NOMO-1 (cell line): ENCODE results near the gene HPCA.

Experiments
- DNase-seq, 2 experiments: peaks; one replicate each; lab custom pipeline; 2025; ENCODE audit not compliant: unreplicated experiment in 2 of 2; lab: John Stamatoyannopoulos, UW

The HPCA gene

DNA sequence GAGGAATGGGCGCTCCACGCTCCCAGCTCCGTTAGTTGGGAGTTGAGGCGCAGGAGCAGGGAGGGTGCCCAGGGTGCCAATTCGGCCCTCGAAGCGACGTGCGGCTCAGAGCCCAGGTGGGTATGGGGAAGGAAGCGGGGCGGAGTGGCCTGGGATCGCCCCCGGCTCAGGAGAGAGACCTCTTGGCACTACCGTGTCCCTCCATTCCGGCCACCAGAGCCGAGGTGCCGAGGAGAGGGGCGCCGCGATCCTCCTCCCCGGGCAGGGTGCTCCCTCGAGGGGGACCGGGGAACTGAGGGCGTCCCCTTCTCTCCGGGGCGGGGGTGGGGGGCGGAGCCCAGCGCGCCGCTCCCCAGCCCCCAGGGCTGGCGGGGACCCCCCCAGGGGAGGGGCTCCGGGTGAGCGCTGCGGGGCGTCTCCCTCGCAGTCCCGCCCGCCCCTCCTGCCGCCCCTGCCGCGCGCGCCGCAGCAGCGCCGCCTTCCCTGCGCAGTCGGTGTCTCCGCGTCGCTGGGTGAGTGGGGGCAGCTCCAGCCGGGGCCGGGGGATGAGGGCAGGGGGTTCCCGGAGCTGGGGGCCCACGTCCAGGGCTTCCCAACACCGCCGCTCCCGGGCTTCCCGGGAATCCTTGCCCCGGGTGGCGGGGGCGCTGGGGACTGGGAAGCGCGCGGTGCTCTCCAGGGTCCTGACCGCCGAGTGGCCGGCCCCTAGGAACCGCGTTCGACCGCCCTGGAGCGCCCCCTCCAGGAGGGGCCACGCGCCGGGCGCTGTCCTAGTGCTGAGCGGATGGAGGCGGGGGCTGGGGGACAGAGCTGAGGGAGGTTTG lies at the start of gene HPCA:
Gene HPCA (plus strand): TSS at position 488 of the 824 bp plus-strand sequence. CDS start 2,408 bp downstream, outside the sequence.
- peak; percentile 33 to 67 for DNase-seq

DNA sequence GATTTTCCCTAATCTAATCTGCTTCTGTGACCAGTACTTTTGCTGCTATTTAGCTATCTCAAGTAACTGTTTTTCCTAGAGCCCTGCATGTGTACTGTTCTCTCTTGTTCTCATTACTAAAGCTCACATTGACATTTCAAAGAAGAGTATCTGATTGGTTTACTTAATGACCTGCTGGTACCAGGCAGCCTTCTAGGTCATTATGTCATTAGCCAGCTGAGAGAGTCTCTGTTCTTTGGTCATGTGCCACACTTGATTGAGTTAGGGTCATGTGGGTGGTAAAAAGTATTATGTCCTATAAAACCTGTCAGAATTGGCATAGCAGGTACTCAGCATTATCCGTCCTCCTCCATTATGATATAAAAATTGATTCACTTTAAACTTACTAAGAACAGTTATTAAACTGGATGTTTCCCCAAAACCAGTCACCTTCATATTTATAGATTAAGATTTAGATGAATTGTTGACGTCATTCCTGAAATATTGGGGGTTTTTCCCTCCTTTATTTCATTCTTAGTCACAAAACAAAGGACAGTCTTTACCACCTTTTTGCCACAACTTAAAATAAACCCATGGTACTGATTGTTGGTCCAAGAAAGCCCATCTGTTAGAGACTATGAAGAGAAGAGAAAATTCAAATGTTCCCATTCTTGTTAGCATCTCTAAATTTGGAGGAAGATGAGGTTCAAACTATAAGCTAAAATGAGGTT lies 37.8 kb upstream of the HPCA start:
- no peak for DNase-seq

DNA sequence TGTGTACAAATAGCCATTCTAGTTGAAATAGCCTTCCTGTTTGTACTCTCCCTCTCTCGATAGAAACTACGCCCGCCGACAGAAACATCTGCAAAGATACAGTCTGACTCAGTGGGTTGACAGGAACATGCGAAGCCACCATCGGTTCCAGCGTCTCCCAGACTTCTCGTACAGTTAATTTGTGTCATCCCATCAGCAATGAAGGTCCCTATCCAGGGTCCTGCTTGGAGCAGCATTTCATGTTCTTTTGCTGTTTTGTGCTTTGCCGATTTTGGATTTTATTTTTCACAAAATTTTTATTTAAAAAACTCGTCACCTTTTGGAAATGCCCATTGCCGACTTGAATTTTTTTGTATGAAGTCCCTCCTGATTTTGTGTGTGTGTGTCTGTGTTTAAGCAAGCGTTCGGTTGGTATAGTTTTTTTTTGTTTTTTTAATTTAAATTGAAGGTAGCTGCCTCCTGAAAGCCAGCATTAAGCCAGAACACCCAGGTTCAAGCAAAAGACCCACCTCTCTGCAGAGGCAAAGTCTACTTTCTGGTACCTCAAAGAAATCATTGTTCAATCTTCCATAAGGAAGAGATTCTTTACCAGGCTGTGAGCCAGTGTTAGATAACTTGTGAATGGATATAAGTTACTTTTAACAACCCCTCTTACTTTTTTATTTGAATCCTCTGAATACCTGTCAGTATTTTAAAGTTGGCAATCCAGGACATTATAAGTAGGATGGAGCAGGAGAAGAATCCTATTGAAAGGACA lies 30.3 kb upstream of the HPCA start:
- DNase-seq: no peak

DNA sequence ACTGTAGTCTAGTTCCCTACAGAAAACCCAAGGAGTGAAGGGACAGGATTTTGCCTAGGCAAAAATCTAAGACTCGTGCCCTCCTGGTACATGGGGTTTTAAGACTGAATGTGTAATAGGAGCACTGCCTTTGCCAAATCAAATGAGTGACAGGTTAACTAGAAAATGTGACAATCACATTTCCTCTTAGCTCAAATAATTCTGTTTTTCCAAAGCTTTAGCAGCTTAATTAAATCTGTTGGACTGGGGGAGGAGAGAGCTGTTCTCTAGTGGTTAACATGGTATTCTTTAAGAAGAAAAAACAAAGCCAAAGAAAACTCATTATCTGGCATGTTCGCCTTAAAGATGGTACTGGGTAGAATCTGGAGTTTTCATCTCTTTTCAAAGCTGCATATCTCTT lies 28.2 kb upstream of the HPCA start:
- no peak for DNase-seq

DNA sequence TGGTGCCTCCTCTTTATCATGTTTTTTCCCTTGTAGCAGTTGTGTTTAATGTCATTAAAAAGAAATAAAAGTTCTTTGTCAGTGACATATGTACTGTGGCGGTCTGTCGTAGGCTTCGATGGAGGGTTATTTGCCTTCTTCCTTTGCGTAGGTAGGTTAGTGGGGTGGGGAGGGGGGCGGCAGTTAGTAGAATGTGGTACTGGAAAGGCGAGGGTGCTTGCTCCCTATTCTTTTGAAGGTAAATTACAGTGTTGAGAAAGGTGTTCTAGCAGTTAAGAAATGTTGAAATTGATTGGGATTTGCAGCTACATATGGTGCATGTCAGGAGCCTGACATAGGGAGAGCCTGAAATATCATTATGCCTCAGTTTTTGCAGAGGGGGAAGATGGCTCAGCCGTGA lies 27.5 kb upstream of the HPCA start:
- no peak for DNase-seq

DNA sequence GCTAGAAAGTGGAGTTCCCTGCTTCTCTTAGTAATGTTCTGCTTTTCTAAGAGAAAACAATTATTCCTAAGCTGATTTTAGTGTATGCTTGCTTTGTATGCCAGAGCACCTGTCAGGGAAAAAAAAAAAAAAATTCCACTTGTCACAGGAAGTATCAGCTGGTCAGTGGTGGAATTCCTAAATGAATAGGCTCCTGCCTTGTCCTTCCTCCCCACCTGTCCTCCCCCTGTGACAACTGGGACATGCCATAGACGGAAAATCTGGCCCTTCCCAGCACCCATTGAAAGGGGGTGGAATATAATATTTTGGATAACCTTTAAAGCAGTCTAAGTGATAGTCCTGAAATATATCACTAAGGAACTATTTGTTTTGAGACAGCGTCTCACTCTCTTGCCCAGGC lies 26.4 kb upstream of the HPCA start:
- no peak for DNase-seq

DNA sequence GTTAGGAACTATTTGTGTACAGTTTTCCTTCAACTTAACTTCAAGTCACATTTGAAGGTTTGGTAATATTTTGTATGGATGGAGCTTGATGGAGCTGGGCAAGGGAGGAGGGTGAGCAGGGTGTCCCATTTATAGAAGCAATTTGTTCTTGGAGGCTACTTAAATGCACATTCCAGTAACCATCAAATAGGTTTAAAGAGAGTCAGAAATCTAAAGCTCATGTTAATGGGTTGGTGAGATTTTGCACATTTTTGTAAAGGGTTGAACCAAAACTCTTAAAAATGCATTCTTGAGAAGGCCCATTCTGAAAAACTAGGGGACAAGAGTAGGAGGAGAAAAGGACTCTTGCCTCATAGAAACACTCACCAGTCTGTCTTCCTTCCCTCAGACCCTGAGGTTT lies 25.7 kb upstream of the HPCA start:
- no peak for DNase-seq

DNA sequence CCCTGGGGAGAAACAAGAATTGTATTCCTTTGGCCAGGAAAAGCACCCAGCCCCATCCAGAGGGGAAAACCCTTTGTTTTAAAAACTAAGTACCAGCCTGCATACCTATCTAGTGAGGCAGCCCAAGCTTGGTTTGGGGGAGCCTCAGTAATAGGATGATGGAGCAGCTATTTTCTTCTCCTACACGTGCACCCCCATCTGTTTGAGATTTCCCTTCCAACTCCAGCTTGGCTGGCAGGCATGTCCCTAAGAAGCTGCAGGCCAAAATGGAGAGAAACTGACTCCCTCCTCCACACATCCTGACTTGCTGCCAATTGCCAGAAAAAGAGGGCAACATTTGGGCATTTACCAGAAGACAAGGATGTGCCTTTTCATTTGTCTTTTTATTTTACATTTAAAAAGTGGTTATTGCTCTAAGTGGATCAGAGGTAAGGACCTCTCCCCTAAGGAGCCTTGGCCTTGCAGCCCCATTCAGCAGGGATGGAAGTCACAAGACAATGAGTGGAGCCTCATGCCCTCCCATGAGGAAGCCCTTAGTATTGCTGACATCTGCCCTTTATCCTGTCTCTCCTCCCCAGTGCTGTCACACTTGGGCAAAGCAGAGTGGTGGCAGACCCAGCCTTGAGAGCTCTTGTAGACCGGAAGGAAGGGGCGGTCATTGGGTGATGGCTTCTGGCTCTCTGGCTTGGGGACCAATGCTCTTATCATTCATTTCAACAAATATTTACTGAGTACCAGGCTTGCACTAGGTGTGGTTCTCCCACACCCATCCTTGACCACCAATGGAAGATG lies 24.2 kb upstream of the HPCA start:
- no peak for DNase-seq

DNA sequence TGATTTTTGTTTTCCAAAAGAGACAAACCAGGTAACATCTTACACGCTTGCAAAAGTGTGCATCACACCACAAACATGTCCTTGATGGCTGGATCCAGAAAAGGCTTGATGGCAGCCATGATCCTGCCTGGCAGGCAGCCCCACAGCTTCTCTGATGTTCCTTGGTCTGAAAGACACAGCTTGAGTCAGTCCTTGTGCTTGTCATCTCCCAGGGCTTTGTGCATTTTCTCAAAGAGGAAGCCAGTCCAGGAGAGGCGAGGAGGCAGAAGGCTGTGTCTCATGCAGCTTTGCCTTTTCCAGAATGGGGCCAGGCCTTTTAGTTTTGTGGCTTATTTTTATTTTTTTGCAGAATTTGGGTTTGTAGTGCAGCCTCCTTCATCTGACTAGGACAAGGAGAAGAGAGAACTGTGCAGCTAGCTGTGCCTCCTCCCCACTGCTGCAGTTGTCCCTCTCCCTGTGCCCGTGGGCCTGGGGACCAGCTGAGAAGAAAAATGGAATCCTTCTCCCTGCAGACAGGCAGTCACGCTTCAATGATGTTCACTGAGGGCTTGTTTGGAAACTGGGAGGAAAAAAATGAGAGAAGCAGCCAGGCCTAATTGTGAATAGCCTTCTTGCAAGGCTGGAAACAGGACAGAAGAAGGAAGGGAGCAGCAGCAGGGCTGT lies 22.9 kb upstream of the HPCA start:
- no peak for DNase-seq

DNA sequence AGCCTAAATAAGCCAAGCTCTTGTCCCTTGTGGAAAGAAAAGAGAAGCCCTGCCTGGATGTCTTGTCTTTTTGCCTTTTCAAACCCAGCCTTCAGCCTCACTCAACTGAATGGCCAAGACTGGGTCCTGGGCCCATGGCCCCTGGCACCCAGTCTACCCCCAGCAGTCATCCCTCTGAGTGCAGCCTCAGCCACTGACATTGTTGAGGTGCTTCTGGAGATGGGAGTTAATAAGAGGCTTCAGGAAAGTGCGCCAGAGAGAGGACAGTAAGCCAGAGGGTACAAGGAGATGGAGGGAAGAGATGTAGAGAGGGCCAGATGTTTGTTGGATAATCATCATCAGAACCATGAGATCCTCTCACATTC lies 22.4 kb upstream of the HPCA start:
- DNase-seq: no peak

DNA sequence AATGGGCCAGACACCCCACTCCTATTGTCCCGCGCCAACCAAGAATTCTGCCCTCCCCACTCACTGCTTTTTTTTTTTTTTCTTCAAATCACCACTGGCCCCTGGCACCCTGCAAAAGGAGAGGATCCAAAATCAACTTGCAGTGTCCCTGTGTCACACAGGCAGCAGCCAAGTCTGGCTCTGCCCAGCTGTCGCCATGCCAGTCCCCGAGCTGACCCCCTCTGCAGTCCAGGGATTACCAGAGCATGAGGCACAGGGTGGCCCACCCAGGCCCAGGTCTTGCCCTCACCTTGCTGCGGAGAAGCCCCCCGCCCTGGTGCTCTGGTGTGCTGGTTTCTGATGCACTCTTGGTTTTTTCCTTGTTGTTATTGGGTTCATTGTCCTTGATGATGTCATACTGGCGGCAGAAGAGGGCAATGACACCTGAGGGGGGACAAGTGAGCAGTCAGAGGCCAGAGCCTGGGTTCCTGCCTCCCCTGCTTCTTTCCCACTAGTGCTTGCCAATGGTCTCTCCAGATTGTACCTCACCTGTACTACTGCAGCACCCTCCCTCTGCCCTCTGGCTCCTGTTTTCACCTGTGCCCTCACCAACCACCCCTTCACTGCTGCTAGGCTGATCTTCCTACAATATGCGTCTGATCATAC lies 21.8 kb upstream of the HPCA start:
- DNase-seq: no peak

DNA sequence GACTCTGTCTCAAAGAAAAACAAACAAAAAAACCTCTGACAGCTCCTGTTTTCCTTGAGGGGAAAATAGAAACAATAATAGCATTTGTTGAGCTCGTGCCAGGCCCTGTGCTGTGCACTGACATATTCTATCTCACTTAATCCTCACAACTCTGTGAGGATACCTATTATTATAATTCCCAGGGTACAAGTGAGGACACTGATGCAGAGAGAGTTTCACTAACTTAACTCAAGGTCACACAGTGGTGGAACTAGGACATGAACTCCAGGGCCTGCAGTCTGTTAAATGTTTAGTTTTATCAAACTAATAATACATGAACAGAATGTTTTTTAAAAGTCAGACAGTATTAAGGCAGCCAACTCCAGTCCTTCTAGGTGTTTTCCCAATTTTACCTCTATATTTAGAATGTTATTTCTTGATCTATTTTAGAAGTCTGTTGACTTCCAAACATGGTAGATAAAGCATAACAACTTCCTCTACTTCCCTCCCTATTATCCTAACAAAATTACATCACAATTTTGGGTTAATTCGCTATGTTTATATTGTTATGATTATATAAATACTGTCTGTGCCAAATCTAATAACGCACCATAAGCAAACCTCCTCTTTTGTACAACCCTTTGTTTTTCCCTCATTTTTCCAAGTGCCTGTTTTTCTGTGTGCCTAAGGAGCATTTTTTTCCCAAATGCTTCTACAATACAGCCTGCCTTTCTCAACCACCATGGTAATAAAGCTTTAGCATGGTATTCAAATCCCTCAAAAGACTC lies 20.5 kb upstream of the HPCA start:
- no peak for DNase-seq

DNA sequence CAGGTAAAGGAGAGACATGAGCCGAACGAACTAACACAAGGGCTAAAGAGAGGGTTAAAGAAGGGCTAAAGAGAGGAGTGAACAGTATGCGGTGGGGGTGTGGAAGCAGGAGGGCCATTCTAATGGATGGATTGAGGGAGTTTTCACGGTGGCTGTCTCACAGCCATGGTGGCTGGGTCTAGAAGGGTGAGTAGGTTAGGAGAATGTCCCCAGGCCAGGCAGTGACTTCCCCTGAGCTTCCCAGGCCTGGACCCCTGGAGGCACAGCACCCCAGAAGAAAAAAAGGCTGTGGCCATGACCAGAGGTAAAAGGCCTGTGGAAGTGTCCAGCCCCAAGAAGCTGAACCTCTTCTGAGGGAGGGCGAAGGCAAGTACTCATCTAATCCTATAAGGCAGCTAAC lies 19.1 kb upstream of the HPCA start:
- no peak for DNase-seq

DNA sequence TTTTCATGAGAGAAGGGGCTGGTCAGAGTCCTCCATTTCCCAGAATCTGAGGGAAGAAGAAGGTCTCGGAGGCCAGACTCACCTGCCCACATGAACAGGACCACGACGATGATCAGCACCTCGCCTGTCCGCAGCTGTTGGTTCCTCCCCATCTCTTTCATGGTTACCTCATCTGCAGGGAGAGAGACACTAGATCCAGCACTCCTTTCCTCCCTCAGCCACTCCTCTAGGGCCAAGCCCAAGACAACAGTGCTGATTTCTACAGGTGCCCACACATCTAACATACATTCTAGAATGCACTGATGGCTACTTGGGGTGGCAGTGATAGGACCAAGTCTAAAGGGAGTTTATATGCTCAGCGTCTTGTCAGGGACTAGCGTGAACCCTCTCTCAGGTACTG lies 18.6 kb upstream of the HPCA start:
- no peak for DNase-seq

DNA sequence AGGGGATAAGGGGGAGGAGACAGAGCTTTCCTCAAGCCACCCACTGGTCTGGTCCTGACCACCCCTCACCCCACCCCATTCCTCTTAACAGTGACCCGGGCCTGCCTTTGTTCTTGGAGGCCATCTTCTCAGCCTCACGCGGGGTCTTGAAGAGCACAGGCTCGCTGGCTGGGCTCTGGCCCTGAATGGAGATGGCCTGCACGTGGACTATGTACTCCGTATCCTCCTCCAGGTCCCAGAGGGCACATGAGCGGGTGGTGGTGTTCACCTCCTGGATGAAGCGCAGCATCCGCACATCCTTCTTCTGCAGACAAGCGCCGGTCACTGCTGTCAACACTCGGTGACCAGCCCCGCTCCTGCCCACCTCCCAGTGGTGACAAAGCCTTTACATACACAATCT lies 18.2 kb upstream of the HPCA start:
- no peak for DNase-seq

DNA sequence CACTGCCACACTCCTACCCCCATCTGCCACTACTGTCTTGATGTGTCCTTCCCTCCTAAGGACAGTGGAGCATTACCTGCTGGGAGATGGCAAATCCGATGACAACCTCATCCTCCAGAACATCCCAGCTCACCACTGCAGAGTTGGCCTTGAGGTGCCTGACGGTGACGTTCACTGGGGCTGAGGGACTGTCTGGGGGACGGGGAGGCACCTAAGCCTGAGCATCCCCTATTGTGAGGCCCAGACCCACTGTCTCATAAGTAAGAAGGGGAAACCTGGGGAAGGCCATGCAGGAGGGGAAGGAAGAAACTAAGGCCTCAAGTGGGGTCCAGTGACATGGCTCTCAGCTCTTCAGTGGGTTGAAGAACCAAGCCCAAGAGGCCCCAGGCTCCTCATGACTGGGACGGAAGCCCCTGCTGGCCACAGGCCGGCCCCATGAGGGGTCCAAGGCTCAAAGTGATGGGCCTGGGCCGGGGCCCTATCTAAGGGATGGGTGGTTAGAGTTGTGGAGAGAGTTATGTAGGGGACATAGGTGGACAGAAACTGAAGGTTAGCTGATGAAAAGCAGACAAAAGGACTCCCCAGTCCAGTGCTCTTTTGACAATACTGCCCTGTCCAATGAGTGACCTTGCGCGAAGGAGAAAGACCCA lies 17.4 kb upstream of the HPCA start:
- DNase-seq: no peak

DNA sequence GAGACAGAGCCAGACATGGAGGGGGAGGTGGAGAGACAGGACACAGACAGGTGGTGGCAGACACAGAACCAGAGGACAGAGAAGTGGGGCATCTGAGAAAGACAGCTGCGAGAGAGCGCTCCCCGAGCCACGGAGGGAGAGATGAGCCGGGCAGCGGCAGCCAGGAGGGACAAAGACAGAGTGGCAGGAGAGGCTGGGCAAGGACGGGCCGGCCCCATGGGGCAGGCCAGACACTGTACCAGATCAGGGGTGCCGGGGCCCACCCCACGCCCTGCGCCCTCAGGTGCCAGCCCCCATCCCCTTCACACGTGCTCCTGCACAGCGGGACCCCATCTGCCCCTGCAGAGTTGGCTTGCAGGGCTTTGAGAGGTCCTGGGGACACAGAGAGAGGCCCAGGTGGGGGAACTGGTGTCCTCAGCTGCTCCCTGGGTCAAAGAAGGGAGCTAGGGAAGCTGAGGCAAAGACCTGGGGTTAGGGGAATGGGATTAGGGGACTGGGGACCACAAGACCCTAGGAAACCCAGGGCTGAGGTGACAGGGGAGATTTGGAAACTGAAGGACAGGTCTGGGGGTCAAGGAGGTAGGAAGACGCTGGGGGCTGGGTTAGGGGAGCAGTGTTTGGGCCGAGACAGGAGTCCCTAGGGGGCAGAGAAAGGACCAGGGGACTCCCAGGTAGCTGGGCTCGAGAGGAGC lies 16.2 kb upstream of the HPCA start:
- no peak for DNase-seq
